ENCODE results near the gene IFT88. TPM values are rescaled to one million over a fixed set of nuclear protein-coding genes. Genes with fewer than 3 reads are reported as not detected.

Gene IFT88, protein sequence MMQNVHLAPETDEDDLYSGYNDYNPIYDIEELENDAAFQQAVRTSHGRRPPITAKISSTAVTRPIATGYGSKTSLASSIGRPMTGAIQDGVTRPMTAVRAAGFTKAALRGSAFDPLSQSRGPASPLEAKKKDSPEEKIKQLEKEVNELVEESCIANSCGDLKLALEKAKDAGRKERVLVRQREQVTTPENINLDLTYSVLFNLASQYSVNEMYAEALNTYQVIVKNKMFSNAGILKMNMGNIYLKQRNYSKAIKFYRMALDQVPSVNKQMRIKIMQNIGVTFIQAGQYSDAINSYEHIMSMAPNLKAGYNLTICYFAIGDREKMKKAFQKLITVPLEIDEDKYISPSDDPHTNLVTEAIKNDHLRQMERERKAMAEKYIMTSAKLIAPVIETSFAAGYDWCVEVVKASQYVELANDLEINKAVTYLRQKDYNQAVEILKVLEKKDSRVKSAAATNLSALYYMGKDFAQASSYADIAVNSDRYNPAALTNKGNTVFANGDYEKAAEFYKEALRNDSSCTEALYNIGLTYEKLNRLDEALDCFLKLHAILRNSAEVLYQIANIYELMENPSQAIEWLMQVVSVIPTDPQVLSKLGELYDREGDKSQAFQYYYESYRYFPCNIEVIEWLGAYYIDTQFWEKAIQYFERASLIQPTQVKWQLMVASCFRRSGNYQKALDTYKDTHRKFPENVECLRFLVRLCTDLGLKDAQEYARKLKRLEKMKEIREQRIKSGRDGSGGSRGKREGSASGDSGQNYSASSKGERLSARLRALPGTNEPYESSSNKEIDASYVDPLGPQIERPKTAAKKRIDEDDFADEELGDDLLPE
- 10 to 100 TPM; 13.6 to 14.0 TPM for total RNA-seq
- long read RNA-seq, donor 1, partial matches to known transcripts, result 1 of 12 reads
- long read RNA-seq, donor 1, other reads (novel, unspliced or antisense), result 6 of 12 reads
- long read RNA-seq, donor 2, partial matches to known transcripts, result 7 of 21 reads
- long read RNA-seq, donor 2, other reads (novel, unspliced or antisense), result 13 of 21 reads

DNA sequence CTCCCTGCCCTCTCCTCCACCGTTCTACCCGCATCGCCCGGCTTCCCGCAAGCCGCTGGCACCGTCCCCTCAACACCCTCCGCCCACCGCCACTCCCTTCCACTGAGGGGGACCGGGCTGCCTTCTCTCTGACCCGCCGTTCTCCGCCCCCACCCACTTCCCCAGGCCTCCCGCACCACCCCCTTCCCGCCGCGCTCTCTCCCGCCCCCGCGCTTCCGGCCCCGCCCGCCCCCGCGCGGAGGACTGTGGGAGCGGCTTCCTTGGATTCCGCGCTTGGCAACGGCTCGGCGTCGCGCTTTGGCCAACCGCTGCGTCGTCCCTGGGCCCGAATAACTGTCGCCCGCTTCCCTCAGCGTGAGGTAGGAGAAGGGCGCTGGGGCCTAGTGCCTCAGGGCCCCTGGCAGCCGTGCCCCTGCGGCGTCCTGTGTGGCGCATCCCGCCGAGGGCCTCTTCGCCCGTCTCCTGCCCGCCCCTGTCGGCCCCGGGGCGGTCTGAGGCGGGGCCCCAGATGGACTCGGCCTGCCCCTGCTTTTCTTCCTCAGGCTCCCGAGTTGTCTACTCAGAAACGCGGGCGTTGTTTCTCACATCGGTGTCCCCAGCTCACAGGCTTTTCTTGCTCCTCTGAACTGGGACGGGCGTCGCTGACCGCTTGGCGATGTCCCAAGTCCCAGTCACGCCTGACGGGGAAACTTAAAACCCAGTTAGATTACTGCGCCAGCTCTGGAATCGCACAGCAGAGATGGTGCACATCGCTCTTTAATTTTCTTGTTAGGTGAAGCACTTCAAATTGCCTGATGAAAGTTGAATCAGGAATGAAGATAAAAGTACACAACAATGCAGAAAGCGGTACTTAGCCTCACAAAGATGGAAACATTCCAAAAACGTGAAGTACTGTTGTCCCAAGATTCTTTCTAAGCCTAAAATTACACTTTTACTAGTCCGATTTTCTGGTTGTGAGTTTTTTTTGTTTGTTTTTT is at the start of gene IFT88:
IFT88 (plus strand) TSS at position 260 of the 977 bp plus-strand sequence. CDS start 7,229 bp downstream, outside the sequence.
- peak; percentile 97 for DNase-seq (ENCODE audit: low spot score)
- intact Hi-C loops (cut with DNase I), result no loop called here

- DNase-seq (ENCODE audit: low spot score), result no peak
- intact Hi-C loops (cut with DNase I), result no loop called here
Measured at GRCh38 chr13:20518660-20519100, 48.3 kb upstream of the IFT88 start.

DNA sequence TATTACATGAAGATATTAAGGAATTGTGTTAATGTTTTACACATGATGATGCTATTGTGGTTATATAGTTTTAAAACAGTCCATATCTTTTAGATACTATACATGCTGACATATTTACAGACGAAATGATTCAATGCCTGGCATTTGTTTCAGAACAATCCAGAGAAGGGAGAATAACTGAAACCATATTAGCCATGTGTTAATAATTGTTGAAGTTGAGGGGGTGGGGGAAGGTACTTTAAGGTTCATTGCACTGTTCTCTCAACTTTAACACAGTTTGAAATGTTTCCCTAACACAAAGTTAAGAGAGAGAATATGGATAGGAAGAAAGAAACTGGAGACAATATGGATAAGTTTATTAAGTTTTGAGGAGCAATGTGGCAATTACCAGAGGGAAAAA is 47.1 kb upstream of the IFT88 start:
- intact Hi-C loops (cut with DNase I), result no loop called here

DNA sequence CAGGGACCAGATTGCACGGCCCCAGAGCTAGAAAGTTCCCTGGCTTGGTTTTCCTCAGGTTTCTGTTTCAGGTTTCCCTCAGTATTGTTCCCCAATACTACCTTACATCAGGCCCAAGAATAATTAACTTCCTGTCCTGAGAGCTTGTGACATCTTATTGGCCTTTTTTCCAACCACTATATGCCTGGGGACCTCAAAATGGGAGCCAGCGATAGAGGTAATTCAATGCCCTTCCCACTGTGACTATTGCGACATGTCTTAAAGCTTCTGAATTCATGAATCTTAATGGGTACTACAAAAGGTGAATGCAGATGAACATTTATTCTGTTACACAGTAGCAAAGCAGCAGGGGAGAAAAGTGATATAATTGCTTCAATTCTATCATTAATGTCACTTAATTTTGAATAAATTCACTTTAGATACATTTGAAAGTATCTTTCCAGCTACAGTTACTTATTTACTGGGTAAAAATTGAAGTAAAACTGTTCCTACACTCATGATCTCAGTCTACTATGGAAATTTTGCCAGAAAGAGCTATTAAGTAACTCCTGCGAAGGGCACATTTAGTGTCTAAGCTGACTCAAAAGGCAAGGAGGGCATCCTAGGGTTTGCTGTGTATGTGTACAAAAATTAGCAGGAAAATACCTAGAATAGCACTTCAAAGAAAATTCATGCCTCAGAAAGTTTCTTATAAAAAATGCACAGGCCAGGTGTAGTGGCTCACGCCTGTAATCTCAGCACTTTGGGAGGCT is 45.4 kb upstream of the IFT88 start:
- DNase-seq (ENCODE audit: low spot score), result no peak
- intact Hi-C loops (cut with DNase I), result no loop called here

More for the DNA sequence above, 47.1 kb upstream of the IFT88 start:
- no peak for DNase-seq (ENCODE audit: low spot score)

- DNase-seq (ENCODE audit: low spot score), result peak; percentile 83
- intact Hi-C loops (cut with DNase I), result no loop called here
Measured at GRCh38 chr13:20525144-20525600, 41.8 kb upstream of the IFT88 start.

- peak; percentile 94 for DNase-seq (ENCODE audit: low spot score)
- intact Hi-C loops (cut with DNase I), result no loop called here
Measured at GRCh38 chr13:20525601-20526544, 41.1 kb upstream of the IFT88 start, which contains the start of gene CRYL1. CRYL1 (minus strand) TSS chr13:20525857; CDS start chr13:20525794, 63 bp downstream.

DNA sequence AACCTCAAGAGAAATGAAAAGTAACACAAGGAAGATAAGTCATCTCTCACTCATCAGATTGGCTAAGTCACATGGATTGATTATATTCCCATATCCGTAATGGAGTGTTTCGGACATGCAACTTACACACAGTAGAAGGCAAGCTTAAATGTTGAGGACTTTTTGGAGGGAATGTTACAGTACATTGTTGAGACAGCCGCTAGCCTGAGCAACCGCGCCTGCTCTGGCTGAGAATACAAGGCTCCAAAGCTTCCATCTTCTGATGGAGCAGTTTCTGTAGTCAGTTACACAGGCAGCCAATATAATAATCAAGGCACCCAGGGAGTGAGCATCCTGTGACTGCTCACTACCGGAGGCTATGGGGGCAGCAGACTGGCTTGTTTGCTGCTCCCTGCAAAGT is 40.3 kb upstream of the IFT88 start:
- DNase-seq (ENCODE audit: low spot score), result no peak
- intact Hi-C loops (cut with DNase I), result no loop called here

- DNase-seq (ENCODE audit: low spot score), result no peak
- intact Hi-C loops (cut with DNase I), result no loop called here
Measured at GRCh38 chr13:20528452-20528851, 38.5 kb upstream of the IFT88 start.

DNA sequence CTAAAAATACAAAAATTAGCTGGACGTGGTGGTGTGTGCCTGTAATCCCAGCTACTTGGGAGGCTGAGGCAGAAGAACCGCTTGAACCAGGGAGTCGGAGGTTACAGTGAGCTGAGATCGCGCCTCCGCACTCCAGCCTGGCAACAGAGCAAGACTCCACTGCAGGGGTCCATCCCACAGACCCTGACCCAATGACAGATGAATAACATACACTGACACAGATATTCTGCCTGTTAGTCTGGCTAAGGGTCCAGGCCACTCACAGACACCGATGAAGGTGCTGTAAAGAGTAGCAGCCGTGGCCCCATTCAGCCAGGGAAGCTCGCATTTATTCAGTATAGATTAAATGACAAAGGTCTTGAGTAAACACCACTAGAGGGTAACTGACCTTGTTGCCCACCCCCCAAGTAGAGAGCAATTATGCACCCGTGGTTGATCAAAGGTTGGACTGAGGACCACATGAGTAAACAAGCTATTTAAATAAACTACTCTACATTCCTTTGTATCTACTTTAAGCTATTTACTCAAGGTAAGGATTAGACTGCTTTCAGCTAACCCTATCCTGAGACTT is 32.8 kb upstream of the IFT88 start:
- intact Hi-C loops (cut with DNase I), result no loop called here
- DNase-seq (ENCODE audit: low spot score), result no peak

GRCh38 chr13:20536992-20537391 is 30.0 kb upstream of the IFT88 start:
- intact Hi-C loops (cut with DNase I), result no loop called here
- DNase-seq (ENCODE audit: low spot score), result no peak

DNA sequence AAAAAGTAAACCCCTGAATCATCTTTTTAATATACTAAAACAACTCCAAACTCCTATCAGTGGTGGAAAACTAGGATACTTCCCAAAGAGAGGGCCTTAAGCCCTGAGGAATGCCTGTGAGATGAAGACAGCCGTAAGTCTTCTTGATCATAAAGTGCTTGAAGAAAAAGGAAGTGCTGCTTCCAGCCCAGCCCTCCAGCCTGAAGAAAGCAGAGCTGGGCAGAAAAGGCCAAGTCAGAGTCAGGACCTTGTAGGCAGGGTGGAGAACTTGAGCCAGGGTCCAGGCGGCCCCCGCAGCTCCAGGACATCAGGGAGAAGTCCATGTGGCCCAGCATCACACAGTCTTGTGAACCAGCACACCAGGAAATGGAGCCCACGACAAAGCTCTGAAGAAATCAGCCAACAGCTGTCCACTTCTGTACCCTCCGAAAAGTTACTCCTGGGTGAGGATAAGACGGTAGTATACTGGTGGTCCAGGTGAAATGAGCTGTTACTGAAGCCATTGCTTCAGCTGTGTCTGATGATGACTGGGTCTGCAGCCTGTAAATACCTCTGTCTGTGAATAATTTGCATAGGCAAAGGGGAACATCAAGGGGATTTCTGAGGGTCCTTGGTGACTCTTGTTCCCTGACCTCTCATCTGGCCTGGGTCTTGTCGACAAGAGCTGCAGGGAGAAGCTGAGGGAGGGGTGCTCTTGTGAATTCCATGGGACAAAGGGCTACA is 22.6 kb upstream of the IFT88 start:
- DNase-seq (ENCODE audit: low spot score), result no peak
- intact Hi-C loops (cut with DNase I), result no loop called here

- intact Hi-C loops (cut with DNase I), result no loop called here
- DNase-seq (ENCODE audit: low spot score), result no peak
Measured at GRCh38 chr13:20546556-20546955, 20.4 kb upstream of the IFT88 start.

- intact Hi-C loops (cut with DNase I), result no loop called here
- DNase-seq (ENCODE audit: low spot score), result no peak
Measured at GRCh38 chr13:20547479-20547908, 19.5 kb upstream of the IFT88 start.

DNA sequence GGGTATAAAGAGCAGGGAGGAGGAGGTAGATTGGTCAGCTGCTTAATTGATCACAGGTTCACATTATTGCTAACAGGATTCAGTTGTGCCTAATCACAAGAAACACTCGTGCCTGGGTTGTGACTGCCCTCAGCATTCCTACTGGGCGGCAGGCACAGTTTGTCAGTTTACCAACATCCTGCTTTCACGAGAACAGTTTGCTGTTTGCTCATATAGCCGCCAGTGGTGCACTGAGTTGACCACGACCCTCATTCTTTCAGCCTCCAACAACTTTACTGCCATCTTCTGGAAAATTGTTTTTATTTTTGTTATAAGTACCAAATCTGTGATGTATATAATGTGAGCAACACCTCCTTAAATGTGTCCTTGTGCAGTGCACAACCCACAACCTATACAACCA is 16.2 kb upstream of the IFT88 start:
- intact Hi-C loops (cut with DNase I), result no loop called here
- no peak for DNase-seq (ENCODE audit: low spot score)

DNA sequence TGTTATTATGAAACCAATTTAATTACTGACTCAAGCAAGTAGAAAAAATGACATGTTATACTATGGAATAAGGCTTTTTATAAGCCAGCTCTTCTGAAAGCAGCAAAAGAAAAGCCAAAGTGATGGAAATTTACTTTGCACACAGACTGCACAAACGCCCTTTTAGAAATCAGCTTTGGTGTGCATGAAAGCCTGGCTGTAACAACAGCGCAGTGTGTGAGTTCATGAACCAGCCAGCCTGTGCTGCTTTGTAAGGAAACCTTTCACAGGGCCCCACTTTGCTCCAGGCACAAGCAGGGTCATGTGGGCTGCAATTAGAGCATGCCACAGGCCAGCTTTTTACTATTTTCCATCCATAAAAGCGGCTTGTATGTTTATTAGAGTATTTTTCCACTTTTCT is 13.6 kb upstream of the IFT88 start:
- no peak for DNase-seq (ENCODE audit: low spot score)
- intact Hi-C loops (cut with DNase I), result no loop called here

DNA sequence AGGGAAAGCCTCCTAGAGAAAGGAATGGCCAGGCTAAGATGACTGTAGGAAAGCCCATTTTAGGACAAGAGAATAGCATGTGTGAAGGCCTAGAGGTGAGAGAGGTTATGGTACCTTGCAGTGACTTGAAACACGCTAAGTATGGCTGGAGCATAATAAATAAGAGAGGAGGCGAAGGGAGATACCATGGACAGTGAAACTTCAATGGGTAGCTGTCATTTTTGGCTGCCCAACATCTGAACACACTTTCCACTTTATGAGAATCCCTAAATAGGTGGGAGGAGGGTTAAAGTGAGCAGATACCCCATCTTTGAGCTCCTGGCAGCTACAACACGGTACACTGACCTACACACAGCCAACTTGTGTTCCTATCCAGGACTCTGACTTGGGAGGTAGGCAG is 8.0 kb upstream of the IFT88 start:
- intact Hi-C loops (cut with DNase I), result no loop called here
- no peak for DNase-seq (ENCODE audit: low spot score)
